Hepatic stellate cell (primary cell): Measurements from ENCODE around the gene FBXL17.
"Not testable (repeated sequence)": the region's sequence is repeated elsewhere in the genome, so short reads cannot be mapped to it uniquely, and the experiment has no call there.

Experiments used
- DNase-seq: peaks from one replicate; pipeline ENCODE4 v3.0.0; 2011; ENCODE audit warnings: low spot score

FBXL17 gene

GRCh38 chr5:108303611-108304010, 78.3 kb downstream of the FBXL17 start:
- no peak for DNase-seq

- DNase-seq: no peak
These were observed 78.8 kb downstream of the FBXL17 start for GRCh38 chr5:108303086-108303485.

GRCh38 chr5:108297042-108297601, 84.8 kb downstream of the FBXL17 start:
- no peak for DNase-seq

GRCh38 chr5:108295578-108296368, 86.1 kb downstream of the FBXL17 start:
- DNase-seq: no peak

- no peak for DNase-seq
These were observed 100.8 kb downstream of the FBXL17 start for GRCh38 chr5:108280960-108281569.

- no peak for DNase-seq
These were observed 101.7 kb downstream of the FBXL17 start for GRCh38 chr5:108280248-108280647.

- no peak for DNase-seq
These were observed 103.3 kb downstream of the FBXL17 start for GRCh38 chr5:108278285-108279240.

- no peak for DNase-seq
These were observed 105.5 kb downstream of the FBXL17 start for GRCh38 chr5:108276187-108277050.

- not testable (repeated sequence) for DNase-seq
These were observed 107.8 kb downstream of the FBXL17 start for GRCh38 chr5:108274080-108274479.

GRCh38 chr5:108271127-108271526, 110.8 kb downstream of the FBXL17 start:
- DNase-seq: no peak

GRCh38 chr5:108266242-108266641, 115.7 kb downstream of the FBXL17 start:
- no peak for DNase-seq

- no peak for DNase-seq
These were observed 117.4 kb downstream of the FBXL17 start for GRCh38 chr5:108264533-108264932.

- no peak for DNase-seq
These were observed 118.6 kb downstream of the FBXL17 start for GRCh38 chr5:108263338-108263737.

- no peak for DNase-seq
These were observed 121.1 kb downstream of the FBXL17 start for GRCh38 chr5:108260858-108261170.

- DNase-seq: peak; percentile 21
These were observed 121.6 kb downstream of the FBXL17 start for GRCh38 chr5:108260117-108260857.

GRCh38 chr5:108259306-108259705, 122.6 kb downstream of the FBXL17 start:
- no peak for DNase-seq

GRCh38 chr5:108257996-108258395, 123.9 kb downstream of the FBXL17 start:
- no peak for DNase-seq

- DNase-seq: no peak
These were observed 126.4 kb downstream of the FBXL17 start for GRCh38 chr5:108255468-108255867.

GRCh38 chr5:108251350-108251749, 130.5 kb downstream of the FBXL17 start:
- no peak for DNase-seq

GRCh38 chr5:108249785-108250426, 132.0 kb downstream of the FBXL17 start:
- DNase-seq: no peak
